Fibroblast of villous mesenchyme (primary cell): ENCODE results near the gene GALNT5. TPM values are rescaled to one million over a fixed set of nuclear protein-coding genes. Genes with fewer than 3 reads are reported as not detected.

Experiments used
- DNase-seq: peaks from one replicate; pipeline ENCODE4 v3.0.0-alpha.2; 2010; ENCODE audit warnings: low read depth
- H3K4me3 ChIP-seq: 2 replicates; pipeline ENCODE4 v1.5.1; 2011; ENCODE audit warnings: low read depth, mild to moderate bottlenecking, low read length
- CTCF ChIP-seq: IDR thresholded peaks from 2 replicates; pipeline ENCODE4 v1.5.1; 2012; ENCODE audit warnings: low read depth, mild to moderate bottlenecking, low read length; ENCODE audit not compliant: insufficient read depth
- total RNA-seq: library from RNA; depleted of rRNA; stranded (reverse); fragments of >200 nt; gene quantifications from 2 replicates; pipeline ENCODE4 v1.2.3, GENCODE V29; 2012

Gene GALNT5
- total RNA-seq, 1 donor: 17.3 TPM

GRCh38 chr2:157236404-157236803 lies 21.1 kb upstream of the GALNT5 start:
- no peak for TF ChIP-seq CTCF
- no peak for DNase-seq
- no peak overlapping the region for H3K4me3 ChIP-seq

- DNase-seq: no peak
- no peak overlapping the region for H3K4me3 ChIP-seq
- TF ChIP-seq CTCF: no peak
Observed at GRCh38 chr2:157238296-157238695, 19.2 kb upstream of the GALNT5 start.

GRCh38 chr2:157244691-157245090 lies 12.8 kb upstream of the GALNT5 start:
- TF ChIP-seq CTCF: no peak
- H3K4me3 ChIP-seq: no peak overlapping the region
- no peak for DNase-seq

GRCh38 chr2:157245144-157245840 lies 12.2 kb upstream of the GALNT5 start:
- DNase-seq: no peak
- TF ChIP-seq CTCF: no peak
- H3K4me3 ChIP-seq: no peak overlapping the region

- DNase-seq: peak; percentile 42
- no peak for TF ChIP-seq CTCF
- H3K4me3 ChIP-seq: no peak overlapping the region
Observed at GRCh38 chr2:157245846-157246764, 11.4 kb upstream of the GALNT5 start.

- H3K4me3 ChIP-seq: no peak overlapping the region
- TF ChIP-seq CTCF: no peak
- no peak for DNase-seq
Observed at GRCh38 chr2:157246765-157247407, 10.6 kb upstream of the GALNT5 start.
